ENCODE data around the gene SYF2. TPM values are rescaled to one million over a fixed set of nuclear protein-coding genes. Genes with fewer than 3 reads are reported as not detected.
"Not testable (repeated sequence)": the region's sequence is repeated elsewhere in the genome, so short reads cannot be mapped to it uniquely, and the experiment has no call there.

The SYF2 gene
- total RNA-seq, 1 donor from 2014 or later, result 80.7 TPM

DNA sequence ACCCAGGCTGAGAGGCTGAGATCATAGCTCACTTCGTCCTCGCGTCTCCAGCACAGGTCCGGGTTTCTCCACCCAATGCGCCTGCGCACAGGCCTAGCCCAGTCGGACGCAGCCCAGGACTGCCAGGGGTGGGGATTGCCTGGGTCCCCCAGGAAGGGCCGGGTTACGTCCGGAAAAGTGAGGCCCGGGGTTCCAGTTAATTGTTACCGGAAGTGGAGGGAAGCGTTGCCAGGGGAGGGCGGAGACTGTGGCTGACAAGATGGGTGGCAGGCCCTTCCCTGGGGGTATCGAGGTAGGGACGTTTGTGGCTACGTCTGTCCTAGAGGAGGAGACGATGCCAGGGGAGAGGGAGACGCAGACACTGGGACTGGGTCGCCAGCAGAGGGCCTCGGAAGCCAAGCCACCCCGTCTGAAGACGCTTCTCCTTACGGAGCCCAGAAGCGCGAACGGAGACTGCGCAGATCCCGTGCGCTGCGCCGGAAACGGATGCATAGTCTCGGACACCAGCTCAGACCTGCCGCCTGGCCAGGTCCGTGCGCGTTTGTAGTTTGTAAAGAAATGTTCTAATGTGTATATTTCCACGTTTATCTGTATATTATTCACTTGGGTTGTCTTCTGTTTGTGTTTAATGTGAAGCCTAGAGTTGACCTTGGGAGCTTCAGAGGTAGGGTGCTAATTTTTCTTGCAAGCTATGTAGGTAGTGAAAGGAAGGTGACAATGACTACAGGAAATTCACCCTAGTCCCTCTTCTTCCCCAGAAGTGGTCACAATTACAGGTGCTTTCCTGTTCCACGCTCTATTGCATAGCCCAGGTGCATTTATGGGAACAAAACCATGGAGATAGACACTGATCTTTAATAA is 7.6 kb upstream of the SYF2 start:
- peak; percentile 54 for DNase-seq (ENCODE audit: low read depth)
- TF ChIP-seq, protein P1, sequence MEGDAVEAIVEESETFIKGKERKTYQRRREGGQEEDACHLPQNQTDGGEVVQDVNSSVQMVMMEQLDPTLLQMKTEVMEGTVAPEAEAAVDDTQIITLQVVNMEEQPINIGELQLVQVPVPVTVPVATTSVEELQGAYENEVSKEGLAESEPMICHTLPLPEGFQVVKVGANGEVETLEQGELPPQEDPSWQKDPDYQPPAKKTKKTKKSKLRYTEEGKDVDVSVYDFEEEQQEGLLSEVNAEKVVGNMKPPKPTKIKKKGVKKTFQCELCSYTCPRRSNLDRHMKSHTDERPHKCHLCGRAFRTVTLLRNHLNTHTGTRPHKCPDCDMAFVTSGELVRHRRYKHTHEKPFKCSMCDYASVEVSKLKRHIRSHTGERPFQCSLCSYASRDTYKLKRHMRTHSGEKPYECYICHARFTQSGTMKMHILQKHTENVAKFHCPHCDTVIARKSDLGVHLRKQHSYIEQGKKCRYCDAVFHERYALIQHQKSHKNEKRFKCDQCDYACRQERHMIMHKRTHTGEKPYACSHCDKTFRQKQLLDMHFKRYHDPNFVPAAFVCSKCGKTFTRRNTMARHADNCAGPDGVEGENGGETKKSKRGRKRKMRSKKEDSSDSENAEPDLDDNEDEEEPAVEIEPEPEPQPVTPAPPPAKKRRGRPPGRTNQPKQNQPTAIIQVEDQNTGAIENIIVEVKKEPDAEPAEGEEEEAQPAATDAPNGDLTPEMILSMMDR (IDR thresholded peaks at IDR 0.05; ENCODE audit: insufficient read depth, low read length, poor library complexity, severe bottlenecking), result peak; percentile 55
- no peaks in the 10 kb centered on the region for H3K27me3 ChIP-seq (ENCODE audit: control insufficient read depth, insufficient read depth, low read length)
- H3K36me3 ChIP-seq (ENCODE audit: control insufficient read depth, insufficient read depth, low read length), result peaks cover 2% of the 10 kb centered on the region
- peak overlapping the region; percentile 56 for H3K4me3 ChIP-seq (ENCODE audit: low read depth, low read length)

DNA sequence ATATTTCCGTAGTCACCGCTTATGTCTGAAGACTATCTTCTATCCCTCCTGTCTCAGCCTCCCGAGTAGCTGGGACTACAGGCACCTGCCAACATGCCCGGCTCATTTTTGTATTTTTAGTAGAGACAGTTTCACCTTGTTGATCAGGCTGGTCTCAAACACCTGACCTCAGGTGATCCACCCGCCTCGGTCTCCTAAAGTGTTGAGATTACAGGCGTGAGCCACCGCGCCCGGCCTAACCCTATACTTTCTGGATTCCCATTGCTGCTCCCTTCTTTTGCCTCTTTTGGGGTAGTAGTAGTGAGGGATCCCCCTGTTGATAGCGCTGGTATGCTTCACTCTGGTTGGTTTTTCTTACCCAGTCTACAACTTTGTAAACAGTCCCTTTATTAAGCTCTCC is 5.7 kb upstream of the SYF2 start:
- H3K27me3 ChIP-seq (ENCODE audit: control insufficient read depth, insufficient read depth, low read length), result no peaks in the 10 kb centered on the region
- DNase-seq (ENCODE audit: low read depth), result no peak

GRCh38 chr1:25236261-25236660 is 4.0 kb upstream of the SYF2 start:
- not testable (repeated sequence) for DNase-seq (ENCODE audit: low read depth); H3K27me3 ChIP-seq (ENCODE audit: control insufficient read depth, insufficient read depth, low read length); H3K4me3 ChIP-seq (ENCODE audit: low read depth, low read length); H3K36me3 ChIP-seq (ENCODE audit: control insufficient read depth, insufficient read depth, low read length)

More for the DNA sequence above, 5.7 kb upstream of the SYF2 start:
- H3K4me3 ChIP-seq (ENCODE audit: low read depth, low read length), result no peak overlapping the region
- TF ChIP-seq, protein P1 (IDR thresholded peaks at IDR 0.05; ENCODE audit: insufficient read depth, low read length, poor library complexity, severe bottlenecking), result no peak
- H3K36me3 ChIP-seq (ENCODE audit: control insufficient read depth, insufficient read depth, low read length), result no peaks in the 10 kb centered on the region

GRCh38 chr1:25235411-25235810 is 3.1 kb upstream of the SYF2 start:
- not testable (repeated sequence) for H3K36me3 ChIP-seq (ENCODE audit: control insufficient read depth, insufficient read depth, low read length); DNase-seq (ENCODE audit: low read depth); H3K4me3 ChIP-seq (ENCODE audit: low read depth, low read length); H3K27me3 ChIP-seq (ENCODE audit: control insufficient read depth, insufficient read depth, low read length)

DNA sequence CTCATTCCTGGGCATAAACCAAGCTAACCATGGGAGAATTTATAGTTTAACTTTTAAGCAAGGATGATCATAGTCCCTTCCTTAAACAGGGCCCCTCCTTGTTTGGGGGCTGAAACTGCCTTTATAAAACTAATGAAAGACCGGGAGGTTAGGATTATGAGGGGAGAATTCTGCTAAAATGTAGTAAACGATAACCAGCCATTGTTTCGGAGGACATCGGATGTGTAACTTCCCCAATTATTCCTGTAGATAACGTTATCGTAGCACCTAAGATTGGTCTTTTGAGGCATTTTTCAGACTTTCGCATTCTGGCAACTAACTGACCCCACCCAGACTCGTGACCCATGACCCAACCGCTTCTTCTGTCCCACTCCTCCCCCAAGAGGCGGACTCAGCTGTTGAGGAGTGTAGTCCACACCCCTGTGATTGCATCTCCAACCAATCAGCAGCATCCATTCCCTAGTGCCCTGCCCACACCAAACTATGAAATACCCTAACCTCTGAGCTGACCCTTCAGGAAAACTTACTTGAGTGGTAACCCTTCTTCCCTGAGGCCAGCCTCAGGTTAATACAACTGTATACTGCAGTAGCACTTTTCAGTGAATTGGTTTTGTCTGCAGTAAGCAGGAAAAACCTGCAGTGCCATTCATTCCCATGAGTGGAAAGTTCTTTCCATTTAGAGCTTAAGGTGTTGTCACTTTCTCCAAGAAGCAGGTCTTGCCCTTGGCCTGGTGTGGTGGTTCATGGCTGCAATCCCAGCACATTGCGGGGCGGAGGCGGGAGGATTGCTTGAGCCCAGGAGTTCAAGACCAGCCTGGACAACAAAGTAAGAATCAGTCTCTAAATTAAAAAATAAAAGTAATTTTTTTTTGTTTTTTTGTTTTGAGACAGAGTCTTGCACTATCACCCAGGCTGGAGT is 823 bp upstream of the SYF2 start:
- Histone ChIP-seq H3K27me3 (ENCODE audit: control insufficient read depth, insufficient read depth, low read length) (no peaks in the 10 kb centered on the region), H3K36me3 (ENCODE audit: control insufficient read depth, insufficient read depth, low read length) (no peaks in the 10 kb centered on the region), H3K4me3 (ENCODE audit: low read depth, low read length) (peak overlapping the region; percentile 88)
- peak; percentile 56 for DNase-seq (ENCODE audit: low read depth)
- TF ChIP-seq, protein P1 (IDR thresholded peaks at IDR 0.05; ENCODE audit: insufficient read depth, low read length, poor library complexity, severe bottlenecking), result no peak

- no peak overlapping the region for H3K4me3 ChIP-seq (ENCODE audit: low read depth, low read length)
- no peaks in the 10 kb centered on the region for H3K27me3 ChIP-seq (ENCODE audit: control insufficient read depth, insufficient read depth, low read length)
- no peak for DNase-seq (ENCODE audit: low read depth)
- TF ChIP-seq, protein P1 (IDR thresholded peaks at IDR 0.05; ENCODE audit: insufficient read depth, low read length, poor library complexity, severe bottlenecking), result no peak
- no peaks in the 10 kb centered on the region for H3K36me3 ChIP-seq (ENCODE audit: control insufficient read depth, insufficient read depth, low read length)
Observed at GRCh38 chr1:25223471-25223870, 8.8 kb downstream of the SYF2 start.

All from kidney epithelial cell (primary cell).